Activated T-cell treated with anti-CD3 and anti-CD28 coated beads for 4 hours (primary cell): ENCODE measurements around the gene DUSP8.

Source experiments
- DNase-seq: peaks from one replicate; pipeline ENCODE4 v3.0.0-alpha.2; 2020

The DUSP8 gene

DNA sequence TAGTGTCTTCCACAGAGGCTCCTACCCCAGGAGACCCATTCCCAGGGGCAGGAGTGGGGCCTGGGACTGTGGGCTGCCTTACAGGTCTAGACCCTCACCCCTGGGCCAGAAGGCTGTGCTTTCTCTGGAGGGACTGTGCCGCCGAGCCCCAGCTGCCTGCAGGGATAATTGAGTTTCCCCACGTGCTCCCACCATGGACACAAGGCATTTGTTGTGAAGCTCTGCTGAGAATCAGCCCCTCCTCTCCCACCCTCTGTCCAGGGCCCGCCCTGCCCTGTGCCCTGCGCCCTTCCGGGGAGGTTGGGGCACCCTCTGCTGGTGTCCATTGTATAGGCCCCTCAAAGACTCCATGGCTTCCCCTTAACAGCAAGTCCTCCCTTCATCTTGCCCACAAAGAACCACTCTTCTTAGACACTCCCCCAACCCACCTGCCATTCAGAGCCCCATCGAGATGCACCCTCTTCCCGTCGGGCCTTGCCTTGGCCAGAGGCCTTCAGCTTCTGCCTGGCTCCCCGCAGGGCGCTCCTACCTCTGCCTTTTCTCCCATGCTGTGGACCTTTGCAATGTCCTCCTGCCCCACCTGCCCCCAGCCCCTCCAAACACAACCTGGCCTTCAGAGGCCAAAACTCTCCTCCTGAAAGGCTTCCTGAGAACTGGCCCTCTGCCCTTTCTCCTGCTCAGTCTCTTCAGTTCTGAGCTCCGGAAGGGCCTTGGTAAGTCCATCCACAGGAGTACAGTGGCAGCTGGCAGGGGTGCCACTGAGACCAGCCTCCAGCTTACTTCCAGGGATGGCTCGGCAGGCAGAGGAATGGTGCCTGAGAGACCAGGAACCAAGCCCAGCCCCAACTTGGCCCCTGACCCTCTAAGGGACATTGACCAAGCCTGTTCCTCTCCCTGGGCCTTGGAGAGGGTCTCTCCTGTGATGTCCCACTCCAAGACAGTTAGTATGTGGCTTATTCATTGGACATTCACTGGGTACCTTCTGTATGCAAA lies 22.4 kb downstream of the DUSP8 start:
- DNase-seq, result no peak

DNA sequence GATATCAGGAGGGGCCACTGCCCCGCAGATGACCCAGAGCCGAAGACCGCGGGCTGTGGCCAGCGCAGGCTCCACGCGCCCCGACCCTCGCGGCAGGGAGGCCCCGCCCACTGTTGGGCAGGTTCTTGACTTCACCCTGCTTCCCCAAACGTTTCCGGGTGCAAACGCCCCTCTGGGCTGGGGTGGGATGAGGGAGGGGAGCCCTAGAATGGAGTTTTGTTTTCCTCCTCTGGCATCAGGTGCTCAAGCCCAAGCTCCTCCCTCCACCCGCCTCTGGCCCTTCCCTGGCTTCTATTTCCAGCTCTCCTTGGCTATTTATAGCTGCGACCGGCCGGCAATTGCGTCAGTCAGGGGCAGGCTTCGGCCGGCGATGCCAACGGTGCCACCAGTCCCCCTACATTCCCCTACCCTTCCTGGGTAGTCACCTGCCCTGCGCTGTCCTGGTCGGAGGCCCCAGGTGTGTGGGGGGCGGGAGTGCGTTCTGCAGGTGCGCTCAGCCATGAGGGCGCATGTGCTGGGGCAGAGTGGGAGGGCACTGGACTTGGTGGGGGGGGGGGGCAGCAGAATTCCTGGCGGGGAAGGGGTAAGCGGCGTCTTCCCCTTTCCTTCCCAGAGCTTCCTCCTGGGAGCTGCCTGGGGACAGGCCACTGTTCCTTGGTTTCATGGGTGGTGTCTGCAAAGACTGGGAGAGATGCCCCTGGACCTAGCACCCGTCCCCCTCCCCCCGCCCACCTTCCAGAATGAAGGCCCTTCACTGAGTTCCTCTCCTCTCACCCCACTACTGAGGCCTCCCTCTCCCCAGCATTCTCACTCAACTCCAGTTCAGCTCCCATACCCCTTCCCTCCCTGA lies 23.6 kb downstream of the DUSP8 start:
- DNase-seq, result no peak

DNA sequence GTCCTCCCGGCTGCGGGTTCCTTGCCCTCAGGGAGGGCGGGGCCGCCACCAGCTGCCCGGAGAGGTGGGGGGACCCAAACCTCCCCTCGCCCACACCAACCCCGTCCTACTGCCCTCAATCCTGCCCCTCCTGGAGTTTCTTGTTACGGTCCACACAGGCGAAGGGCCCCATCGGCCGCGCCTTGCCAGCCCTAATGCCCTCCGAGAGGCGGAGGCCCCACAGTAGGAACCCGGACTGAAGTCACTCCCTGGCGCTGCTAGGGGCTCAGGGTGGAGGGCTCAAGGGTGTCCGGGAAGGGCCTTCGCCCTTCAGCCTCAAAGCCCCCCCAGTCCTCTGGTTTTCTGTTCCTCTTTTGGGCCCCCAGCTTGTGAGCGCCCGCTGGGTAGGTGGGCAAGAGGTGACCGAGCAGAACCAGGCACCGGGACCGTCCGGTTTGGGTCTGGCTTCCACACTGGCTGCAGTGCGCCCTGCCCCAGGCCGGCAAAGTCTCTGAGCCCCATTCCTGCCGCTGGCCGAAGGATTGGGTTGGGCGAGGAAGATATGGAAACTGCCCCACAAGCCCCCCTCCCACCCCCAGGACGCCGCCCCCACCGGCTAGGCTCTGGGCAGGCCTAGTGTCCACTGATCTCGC lies 24.5 kb downstream of the DUSP8 start:
- no peak for DNase-seq

DNA sequence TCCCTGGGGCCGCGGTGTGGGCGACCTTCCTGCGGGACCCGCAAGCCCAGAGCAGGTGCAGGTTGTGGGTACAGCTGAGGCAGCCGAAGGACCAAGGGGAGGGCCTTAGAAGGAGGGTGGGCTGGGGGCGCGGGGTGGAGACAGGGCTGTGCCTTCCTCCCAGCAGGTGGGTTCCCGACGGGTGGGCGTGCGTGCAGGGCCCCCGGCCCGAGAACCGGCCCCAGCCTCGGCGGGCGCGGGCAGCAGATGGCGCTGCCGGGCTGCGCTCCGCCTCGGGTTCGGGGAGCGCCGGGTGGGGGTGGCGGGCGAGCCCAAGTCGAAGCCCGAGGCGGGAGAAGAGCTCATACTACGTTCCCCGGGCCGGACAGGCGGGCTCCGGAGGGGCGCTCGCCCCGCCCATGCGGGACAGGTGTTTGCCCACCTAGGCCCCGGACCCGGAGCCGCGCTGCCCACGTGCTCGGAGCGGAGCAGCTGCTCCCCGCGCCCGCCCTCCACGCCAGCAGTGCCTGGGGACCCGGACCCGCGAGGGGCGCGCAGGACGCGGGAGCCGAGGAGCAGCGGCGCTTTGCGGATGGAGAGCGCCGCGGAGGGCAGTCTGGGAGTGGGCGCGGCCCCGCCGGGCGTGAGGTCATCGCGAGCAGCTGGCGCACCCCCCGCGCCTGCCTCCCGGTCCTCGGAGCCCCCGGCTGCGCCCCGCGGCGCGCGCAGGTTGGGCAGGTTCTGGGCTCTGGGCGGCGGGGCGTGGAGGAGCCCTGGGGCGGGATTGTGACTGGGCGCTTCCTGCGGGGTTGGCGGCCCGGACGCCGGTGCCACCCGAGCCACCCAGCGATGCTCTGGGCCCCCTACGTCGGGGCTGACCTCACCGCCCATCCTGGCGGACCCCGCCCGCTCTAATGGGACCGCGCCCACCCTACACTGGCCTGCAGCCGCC lies 25.3 kb downstream of the DUSP8 start:
- DNase-seq, result peak; percentile 26

DNA sequence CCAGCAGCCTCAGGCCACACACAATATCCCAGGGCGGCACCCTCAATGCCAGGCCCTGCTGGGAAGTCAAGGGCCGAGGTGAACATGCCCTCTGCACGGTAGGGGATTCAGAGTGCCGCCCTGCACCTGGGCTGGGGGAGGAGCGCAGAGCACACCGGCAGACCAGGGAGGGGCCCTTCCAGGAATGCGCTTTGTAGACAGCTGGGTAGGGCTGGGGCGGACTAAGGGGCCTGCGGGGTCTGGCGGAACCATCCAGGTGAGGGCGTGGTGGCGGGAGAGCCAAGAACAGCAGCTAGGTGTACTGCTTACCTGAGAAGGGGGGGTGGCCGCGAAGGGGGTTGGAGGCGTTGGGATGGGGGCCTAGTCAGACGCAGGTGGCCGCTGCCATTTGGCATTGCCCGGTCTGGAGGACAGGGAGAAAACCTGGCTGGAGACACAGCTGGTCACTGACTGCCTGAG lies 26.0 kb downstream of the DUSP8 start:
- DNase-seq, result no peak

DNA sequence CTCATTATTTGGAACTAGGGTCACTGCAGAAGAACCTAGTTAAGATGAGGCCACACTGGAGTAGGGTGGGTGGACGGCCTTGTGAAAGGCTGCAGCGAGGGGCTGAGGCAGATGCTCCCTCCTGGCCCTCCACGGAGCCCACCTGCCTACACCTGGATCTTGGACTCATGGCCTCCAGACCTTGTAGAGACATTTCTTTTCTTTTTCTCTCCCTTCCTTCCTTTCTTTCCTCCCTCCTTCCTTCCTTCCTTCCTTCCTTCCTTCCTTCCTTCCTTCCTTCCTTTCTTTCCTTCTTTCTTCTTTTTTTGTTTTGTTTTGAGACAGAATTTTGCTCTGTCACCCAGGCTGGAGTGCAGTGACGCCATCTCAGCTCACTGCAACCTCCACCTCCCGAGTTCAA lies 26.6 kb downstream of the DUSP8 start:
- no peak for DNase-seq

DNA sequence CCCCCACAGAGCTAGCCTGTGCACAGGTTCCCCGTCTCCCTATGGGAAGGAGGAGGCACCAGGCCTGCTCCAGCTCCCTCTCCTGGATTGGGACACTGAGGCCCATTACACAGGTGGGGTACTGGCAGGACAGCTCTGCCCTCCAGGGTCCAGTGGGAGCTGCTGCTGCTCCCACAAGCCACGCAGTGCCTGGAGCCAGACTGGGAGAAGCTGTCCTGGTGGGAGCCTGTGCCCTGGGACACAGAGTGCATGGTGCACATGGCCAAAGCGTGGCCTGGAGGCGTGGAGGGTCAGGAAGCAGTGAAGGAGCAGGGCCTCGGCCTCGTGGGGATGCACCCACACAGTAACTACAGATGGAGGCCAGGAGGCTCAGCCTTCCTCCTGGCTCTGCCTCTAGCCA lies 27.5 kb downstream of the DUSP8 start:
- DNase-seq, result no peak

DNA sequence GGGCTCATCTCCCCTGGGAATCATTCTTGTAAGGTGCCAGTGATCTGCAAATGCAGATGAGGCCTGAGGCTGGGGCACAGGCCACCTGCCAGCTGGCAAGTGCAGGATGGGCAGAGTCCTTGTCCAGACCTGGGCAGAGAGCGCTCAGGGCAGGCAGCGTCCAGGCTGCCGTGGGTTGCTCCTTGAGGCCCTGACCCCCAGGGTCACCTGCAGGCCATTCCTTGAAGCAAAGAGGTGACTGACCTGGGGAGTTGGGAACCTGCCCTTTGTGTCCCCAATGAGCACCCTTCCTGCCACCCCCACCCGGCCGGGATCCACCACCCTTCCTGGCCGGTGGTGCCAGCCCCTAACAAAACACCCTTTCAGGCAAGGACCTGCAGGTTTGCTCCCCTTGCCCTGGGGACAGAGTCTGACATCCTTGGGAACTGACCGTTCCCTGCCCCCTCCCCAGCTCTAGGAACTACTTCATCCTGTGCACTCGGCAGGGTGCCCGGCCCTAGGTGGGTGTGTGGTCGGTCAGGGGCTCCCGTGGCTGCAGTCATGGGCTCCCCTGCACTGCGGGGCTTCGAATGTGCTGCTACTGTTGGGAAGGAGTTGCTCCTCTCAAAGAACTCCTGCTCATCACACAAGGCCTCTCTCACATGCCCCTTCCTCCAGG lies 28.3 kb downstream of the DUSP8 start:
- no peak for DNase-seq

DNA sequence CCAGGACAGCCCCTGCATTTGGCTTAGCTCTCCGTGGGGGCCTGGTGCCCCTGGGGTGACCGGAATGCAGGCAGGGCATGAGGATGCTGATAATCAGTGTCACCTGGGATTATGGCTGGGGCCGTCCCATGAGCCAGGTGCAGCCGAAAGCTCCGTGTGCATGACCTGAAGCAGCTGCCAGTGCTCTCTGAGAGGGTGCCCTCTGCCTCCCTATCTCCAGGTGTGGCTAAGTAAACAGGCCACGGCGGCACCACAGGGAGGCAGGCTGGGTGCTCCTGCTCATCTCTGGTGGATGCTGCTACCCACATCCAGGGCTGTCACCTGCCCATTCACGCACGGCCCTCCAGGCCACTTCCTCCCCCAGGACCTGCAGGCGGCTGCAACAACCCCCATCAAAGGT lies 29.8 kb downstream of the DUSP8 start:
- DNase-seq, result no peak

DNA sequence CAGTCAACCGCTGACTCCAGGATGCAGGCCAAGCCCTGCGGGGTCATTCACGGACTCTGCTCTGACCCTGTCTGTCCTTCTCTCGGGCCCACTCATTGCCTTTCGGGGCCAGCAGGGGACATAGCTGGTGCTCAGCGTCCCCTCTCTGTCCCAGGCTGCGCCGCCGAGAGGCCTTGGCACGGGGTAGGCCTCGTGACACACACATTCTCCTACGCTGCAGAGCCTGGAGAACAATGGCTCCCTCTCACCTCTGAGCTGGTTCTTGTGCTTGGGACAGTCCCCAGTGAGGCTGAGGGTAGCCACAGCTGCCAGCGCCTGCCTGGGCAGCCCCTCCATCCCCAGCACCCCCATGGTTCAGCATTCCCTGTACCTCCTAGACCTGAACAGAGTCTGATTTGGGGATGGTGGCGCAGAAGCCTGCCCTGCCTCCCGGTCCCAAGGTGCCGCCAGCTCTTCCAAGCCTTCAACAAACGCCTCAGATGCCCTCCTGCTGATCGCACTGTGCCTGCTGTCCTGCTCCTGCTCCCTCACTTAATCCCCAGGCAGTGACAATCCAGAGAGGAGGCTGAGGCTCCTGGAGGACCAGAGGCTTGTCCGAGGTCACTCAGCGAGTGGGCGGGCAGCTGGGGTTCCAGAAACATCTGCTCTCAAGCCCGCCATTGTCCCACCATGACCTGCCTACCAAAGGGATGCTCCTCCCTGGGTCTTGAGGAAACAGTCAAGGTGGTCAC lies 30.4 kb downstream of the DUSP8 start:
- no peak for DNase-seq

DNA sequence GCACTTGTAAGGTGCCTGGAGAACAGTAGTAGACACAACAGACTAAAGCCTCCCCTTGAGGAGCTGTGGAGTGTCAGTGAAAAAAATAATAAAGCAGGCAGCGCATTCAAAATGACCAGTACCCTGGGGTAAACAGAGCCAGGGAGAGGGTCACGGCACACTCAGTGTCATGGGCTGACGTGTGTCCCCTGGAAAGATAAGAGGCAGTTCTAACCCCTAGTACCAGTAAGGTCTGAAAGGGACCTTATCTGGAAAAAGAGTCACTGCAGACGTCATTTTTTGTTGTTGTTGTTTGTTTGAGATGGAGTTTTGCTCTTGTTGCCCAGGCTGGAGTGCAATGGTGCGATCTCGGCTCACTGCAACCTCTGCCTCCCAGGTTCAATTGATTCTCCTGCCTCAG lies 32.0 kb downstream of the DUSP8 start:
- no peak for DNase-seq

DNA sequence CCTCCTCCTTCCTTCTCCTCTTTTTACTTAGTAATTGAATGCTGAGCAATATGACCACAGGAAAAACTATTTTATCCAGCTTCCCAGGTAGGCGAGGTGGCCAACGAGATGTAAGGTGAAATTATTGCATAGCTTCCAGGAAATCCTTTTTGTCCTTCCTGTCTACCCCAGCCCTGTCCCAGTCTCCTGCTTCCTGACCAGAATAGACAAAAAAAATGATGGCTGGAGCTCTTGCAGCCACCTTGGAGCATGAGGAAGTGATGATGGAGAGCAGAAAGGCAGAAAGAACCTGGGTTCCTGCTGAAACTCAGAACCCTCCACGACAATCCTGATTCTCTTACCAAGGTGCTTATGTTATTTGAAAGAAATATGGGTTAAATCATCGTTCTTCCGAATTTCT lies 33.9 kb downstream of the DUSP8 start:
- no peak for DNase-seq

DNA sequence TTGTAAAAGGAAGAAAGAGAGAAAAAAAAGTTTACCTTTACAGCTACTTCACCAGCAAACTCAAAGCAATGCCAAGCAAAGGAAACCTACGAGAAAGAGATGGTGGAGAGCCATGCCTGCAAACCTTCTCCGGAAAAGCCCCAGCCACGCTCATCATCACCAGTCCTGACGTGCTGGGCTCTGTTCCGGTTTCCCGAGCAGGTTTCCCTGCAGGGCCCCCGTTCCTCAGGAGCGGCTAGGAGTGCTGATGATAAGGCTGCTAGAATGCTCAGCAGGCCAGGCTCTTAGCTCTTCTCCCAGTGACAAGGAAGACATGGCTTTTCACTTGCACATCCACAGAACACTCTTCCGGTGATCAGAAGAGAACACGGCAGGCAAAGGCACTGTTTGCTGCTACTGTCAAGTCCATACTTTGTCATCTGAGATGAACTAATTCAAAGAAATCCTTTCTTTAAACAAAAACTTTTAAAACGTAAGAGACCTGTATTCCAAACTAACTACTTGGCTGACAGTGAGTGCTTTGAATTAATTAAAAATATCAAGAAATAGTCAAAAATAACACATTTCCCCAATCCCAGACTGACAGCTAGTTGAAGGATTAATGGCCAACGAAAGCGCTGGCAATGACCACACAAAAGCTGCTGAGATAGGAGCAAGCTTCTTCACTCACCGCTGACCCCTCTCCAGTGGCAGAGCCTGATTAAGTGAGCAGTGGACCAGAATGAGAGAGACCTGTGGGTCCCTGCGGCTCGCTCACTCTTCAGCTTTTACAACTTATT lies 35.8 kb downstream of the DUSP8 start:
- DNase-seq, result no peak

DNA sequence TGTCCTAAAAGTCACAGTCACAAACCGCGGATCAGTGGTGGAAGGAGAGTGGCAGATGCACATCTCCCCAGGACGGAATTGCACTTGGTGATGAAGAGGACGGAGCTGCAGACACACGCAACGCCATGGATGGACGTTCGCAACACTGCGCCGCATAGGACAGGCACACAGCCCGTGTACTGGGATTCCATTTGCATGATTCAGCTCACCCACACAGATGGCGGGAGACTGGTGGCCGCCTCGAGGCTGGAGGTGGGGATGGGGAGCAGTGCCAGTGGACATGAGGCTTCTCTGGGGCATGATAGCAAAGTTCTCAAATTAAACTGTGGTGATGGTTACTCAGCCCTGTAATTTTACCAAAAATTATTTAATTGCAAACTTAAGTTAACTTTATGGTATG lies 37.4 kb downstream of the DUSP8 start:
- no peak for DNase-seq

DNA sequence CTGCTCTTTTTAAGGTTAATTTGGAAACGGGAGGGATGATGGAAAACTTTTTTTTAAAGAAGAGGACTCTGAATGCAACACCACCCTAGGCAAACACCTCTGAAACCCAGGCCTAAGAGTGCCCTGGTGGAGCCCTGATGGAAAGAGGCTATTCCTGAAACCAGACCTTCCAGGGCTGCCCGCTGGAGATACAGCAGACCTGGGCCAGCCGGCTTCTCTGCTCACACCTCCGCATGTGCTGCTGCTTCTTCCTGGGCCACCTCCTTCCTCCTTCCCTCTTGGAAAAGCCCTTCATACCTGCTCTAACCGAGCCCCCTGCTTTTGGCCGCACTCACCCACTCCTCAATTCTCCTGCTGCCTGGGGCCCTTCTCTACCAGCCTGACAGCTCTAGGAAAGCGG lies 37.9 kb downstream of the DUSP8 start:
- DNase-seq, result no peak

DNA sequence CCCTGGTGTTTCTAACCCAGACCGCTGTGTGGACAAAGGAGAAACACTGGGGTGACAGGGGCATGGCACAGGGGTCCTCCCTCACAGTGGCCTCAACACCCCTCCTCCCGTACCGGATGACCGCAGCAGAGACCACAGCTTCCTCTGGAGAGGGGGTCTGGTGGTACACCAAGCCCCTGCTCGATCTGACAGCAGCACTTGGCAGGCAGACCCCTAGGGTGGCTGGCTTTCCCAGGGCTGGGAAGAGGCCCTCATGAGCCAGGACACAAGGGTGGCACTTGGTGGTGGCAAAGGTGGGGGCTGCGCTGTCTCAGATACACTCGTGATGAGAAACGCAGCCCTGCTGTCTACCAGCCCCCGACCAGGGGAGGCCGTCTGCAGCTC lies 38.7 kb downstream of the DUSP8 start:
- DNase-seq, result no peak

DNA sequence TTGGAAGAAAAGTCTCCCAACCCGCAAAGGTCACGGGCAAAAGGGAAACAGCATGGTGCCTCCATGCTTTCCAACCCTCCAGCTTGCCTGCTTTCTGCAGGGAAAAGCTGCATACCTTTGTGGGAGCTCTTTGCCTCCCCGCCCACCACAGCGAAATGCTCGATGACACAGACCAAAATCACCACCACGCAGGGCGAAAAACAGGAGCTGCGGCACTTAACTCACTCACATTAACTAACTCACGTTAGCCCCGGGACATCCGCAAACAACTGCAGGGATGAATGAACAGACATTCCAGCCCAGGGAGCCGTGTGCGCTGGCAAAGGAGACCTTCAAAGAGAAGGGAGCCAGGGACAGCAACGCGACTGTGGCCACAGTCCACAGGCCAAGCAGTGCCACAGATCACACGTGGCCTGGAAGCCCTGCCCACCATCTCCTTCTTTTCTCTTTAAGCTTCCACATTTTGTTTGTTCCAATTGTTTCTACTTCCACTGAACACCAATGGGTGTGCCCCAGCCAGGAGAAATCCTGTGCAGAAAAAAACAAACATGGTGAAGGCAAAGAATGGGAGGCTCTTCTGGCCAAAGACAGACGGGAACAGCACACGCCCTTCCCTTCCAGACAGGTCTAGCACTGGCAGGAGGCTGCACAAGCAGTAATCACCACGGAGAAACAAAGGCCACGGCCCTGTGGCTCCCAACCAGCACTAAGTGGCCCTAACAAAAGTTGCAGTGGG lies 39.3 kb downstream of the DUSP8 start:
- DNase-seq, result no peak

DNA sequence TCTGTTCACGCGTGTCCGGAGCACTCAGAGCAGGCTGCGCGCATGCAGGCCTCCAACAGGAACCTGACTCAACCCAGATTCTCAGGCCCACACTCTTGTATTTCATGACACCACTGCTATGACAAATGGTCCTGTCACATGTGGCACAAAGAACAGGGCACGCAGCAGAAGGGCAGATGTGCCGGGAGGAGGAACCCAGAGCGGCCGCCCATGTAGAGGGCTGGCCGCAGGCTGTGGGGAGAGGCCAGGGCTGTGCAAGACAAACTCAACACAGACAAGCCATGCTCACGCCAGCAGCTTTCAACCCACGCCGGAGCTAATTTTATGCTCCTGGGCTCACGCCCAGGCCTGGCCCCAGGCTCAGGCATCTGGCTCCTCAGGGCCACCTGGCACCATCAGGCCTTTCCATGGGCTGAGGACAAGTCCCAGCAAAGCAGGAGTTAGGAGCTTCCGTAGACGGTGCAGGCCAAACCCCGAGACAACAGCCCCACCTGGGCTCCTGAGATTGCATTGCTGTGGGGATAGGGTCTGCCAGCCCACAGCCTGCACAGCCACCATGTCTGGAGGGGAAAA lies 40.0 kb downstream of the DUSP8 start:
- DNase-seq, result no peak

DNA sequence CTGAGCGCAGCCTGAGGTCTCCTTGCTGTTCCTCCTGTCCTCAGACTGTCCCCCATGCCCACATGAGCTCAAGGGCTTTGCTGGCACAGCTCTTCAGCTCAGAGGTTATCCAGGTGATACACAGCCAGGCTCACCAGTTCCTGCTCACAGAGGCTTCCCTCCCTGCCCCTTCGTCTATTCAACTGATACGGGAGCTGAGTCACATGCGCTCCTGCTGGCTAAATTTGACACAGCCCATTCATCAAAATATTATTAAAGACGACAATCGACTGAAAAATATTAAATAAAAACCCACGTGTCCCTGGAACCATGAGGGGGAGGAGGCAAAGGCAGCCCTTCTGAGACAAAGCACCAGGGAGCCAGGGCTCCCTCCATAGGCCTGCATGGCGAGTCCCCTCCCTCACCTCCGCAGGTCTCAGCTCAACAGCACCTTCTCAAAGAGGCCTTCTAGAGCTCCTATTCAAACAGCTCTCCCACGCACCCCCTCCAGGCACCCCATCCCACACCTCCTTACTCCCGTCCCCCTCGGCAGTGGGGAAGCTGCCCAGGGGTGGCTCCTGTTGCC lies 40.5 kb downstream of the DUSP8 start:
- DNase-seq, result no peak
